Liver (tissue), 9 donors: Measurements from ENCODE around the gene OR10H5. TPM values are rescaled to one million over a fixed set of nuclear protein-coding genes. Genes with fewer than 3 reads are reported as not detected.
"Not testable (repeated sequence)": the region's sequence is repeated elsewhere in the genome, so short reads cannot be mapped to it uniquely, and the experiment has no call there.

ENCODE experiments used
- DNase-seq: peaks from one replicate; pipeline ENCODE4 v3.0.0-alpha.2; 2017; ENCODE audit warnings: low spot score
- H3K27ac ChIP-seq, 2 donors: one replicate each; pipeline ENCODE4 v1.7.0; 2013; ENCODE audit warnings: inconsistent platforms in 2 of 2, low read length in 2 of 2, control low read depth in 1 of 2, low read depth in 1 of 2, mild to moderate bottlenecking in 1 of 2
- H3K27me3 ChIP-seq, 4 donors: one replicate each; pipeline versions ENCODE4 v1.6.1 to v1.7.0; 2013; ENCODE audit warnings: low read length in 3 of 4, inconsistent platforms in 1 of 4, mild to moderate bottlenecking in 1 of 4, moderate library complexity in 1 of 4; ENCODE audit not compliant: control insufficient read depth in 4 of 4, insufficient read depth in 4 of 4
- H3K36me3 ChIP-seq, 4 donors: one replicate each; pipeline versions ENCODE4 v1.6.1 to v1.7.0; 2013; ENCODE audit warnings: low read length in 3 of 4, mild to moderate bottlenecking in 3 of 4, low read depth in 1 of 4, moderate library complexity in 1 of 4; ENCODE audit not compliant: control insufficient read depth in 4 of 4, insufficient read depth in 3 of 4
- H3K4me1 ChIP-seq, 4 donors: one replicate each; pipeline versions ENCODE4 v1.6.1 to v1.7.0; 2013; ENCODE audit warnings: low read length in 3 of 4, mild to moderate bottlenecking in 3 of 4, moderate library complexity in 1 of 4; ENCODE audit not compliant: control insufficient read depth in 4 of 4, insufficient read depth in 4 of 4
- H3K4me3 ChIP-seq, 3 donors: one replicate each; pipeline versions ENCODE4 v1.6.1 to v1.7.0; 2013; ENCODE audit warnings: low read length in 3 of 3, control low read depth in 1 of 3, low read depth in 1 of 3, mild to moderate bottlenecking in 1 of 3
- H3K9ac ChIP-seq, 2 donors: one replicate each; pipeline ENCODE4 v1.7.0; 2013; ENCODE audit warnings: low read length in 2 of 2, mild to moderate bottlenecking in 2 of 2, moderate library complexity in 2 of 2, control low read depth in 1 of 2, low read depth in 1 of 2
- H3K9me3 ChIP-seq, 4 donors: one replicate each; pipeline versions ENCODE4 v1.6.1 to v1.7.0; 2013; ENCODE audit warnings: low read length in 3 of 4; ENCODE audit not compliant: control insufficient read depth in 4 of 4
- FOXA1 ChIP-seq: IDR thresholded peaks from 2 replicates; pipeline ENCODE4 v1.6.1; 2016; ENCODE audit warnings: antibody characterized with exemption
- FOXA2 ChIP-seq: IDR thresholded peaks from 2 replicates; pipeline ENCODE4 v1.6.1; 2016; ENCODE audit warnings: antibody characterized with exemption
- GABPA ChIP-seq, 2 donors: IDR thresholded peaks in 1 of 2; conservative IDR thresholded peaks in 1 of 2; 2 replicates each; pipeline ENCODE4 v1.6.1; 2016; ENCODE audit warnings: antibody characterized with exemption in 2 of 2, mild to moderate bottlenecking in 1 of 2, moderate library complexity in 1 of 2
- MAX ChIP-seq: IDR thresholded peaks from 2 replicates; pipeline ENCODE4 v1.6.1; 2016; ENCODE audit warnings: antibody characterized with exemption
- NR2F2 ChIP-seq: IDR thresholded peaks from 2 replicates; pipeline ENCODE4 v1.6.1; 2016; ENCODE audit warnings: antibody characterized with exemption
- RAD21 ChIP-seq, 2 donors: IDR thresholded peaks; 2 replicates each; pipeline ENCODE4 v1.6.1; 2016; ENCODE audit warnings: antibody characterized with exemption in 2 of 2, mild to moderate bottlenecking in 2 of 2
- RXRA ChIP-seq, 2 donors: IDR thresholded peaks; 2 replicates each; pipeline ENCODE4 v1.6.1; 2017 to 2018; ENCODE audit warnings: antibody characterized with exemption in 2 of 2, mild to moderate bottlenecking in 1 of 2
- SP1 ChIP-seq: IDR thresholded peaks from 2 replicates; pipeline ENCODE4 v1.6.1; 2018; ENCODE audit warnings: antibody characterized with exemption, mild to moderate bottlenecking
- YY1 ChIP-seq: IDR thresholded peaks from 2 replicates; pipeline ENCODE4 v1.6.1; 2016; ENCODE audit warnings: antibody characterized with exemption, mild to moderate bottlenecking
- ZBTB33 ChIP-seq: IDR thresholded peaks from 2 replicates; pipeline ENCODE4 v1.6.1; 2016; ENCODE audit warnings: antibody characterized with exemption
- WGBS: extraction: QIAGEN DNeasy Blood & Tissue Kit; methylation state at CpG from one replicate; pipeline ENCODE4 v1.1.7; 2013; 5-methylcytosine and 5-hydroxymethylcytosine counted together
- polyA plus RNA-seq, 2 donors: library from polyadenylated mRNA; stranded (reverse) in 1 of 2; unstranded in 1 of 2; fragments of 200-250 nt in 1 of 2; fragments of >200 nt in 1 of 2; fragmentation: Nextera tagmentation in 1 of 2; extraction: Ambion mirVana in 1 of 2; gene quantifications; one replicate each; pipeline versions ENCODE4 v1.2.1 to v1.2.3, GENCODE V29; 2013 to 2015
- total RNA-seq, 2 donors: library from RNA; depleted of rRNA; stranded (reverse); fragments of >200 nt; gene quantifications; one replicate each; pipeline ENCODE4 v1.2.3, GENCODE V29; 2014
- TF ChIP-seq, protein P1 (sequence below): IDR thresholded peaks from 2 replicates; pipeline ENCODE4 v1.6.1; 2016; ENCODE audit warnings: antibody characterized with exemption, mild to moderate bottlenecking
- donor health status: healthy.
- donor health status: healthy.
- donor health status: healthy.
- donor health status: healthy.
- donor health status: healthy.

The OR10H5 gene
- total and polyA plus RNA-seq, 4 donors = not detected

- Histone ChIP-seq H3K4me1 (peaks cover 0 to 10% (median 6%) of the 10 kb centered on the region in 4 donors), H3K4me3 (peak overlapping the region; percentile 65 to 88 (median 79)), H3K27ac (peak overlapping the region; percentile 90 to 100), H3K9ac (peak overlapping the region; percentile 44 to 99)
- H3K27me3 ChIP-seq, H3K9me3 ChIP-seq, DNase-seq, H3K36me3 ChIP-seq: not testable (repeated sequence)
- 52% methylated on average over 11 of the region's 11 CpGs for WGBS
Measured at GRCh38 chr19:15835565-15836329, 48.3 kb downstream of the OR10H5 start.

DNA sequence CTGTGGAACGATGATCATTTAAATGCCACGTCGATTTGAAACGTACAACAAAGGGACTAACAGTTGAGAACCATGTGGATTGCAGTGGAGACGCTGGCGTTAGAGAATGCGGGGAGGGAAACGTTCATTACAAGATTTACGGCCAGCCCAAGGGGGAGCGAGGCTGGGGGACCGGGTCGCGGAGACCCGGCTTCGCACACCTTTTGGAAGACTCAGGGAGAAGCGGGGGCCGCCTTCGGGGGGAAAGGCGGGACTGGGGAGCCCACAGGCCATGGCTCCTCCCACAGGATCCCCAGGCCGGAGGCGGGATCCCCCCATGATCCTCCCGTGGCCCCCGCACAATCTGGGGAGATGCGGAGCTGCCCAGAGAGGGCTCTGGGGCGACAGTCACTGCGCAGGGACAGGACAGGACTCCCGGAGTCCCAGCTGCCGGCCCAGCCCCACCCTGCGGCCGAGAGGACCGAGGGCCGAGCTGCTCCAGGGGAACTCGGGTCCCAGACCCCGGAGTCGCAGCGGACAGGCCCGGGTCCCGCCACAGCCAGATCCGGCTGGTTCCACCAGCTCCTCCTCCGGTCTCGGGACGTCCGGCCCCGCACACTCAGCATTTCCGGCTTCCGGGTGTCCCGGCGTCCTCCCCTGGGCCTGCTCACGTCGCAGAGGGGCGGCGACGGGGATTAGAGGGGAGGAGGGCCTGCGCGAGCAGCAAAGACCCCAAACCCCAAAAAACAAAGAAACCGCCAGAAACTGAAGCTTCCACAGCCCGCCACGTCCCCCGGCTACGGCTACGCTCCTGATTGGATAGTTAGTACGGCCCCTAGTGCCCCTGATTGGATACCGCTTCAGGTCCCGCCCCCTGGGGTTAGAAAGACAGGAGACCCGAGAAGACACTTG lies 49.1 kb downstream of the OR10H5 start:
- DNase-seq = peak; percentile 95
- Histone ChIP-seq H3K36me3 (no peaks in the 10 kb centered on the region), H3K4me3 (peak overlapping the region; percentile 65 to 88 (median 79)), H3K4me1 (peaks cover 0 to 10% (median 6%) of the 10 kb centered on the region in 4 donors), H3K9me3 (no peaks in the 10 kb centered on the region), H3K27me3 (no peaks in the 10 kb centered on the region), H3K27ac (peak overlapping the region; percentile 90 to 100), H3K9ac (peak overlapping the region; percentile 44 to 99)
- under 1% methylated on average over 65 of the region's 65 CpGs for WGBS
- no peak for TF ChIP-seq YY1
- TF ChIP-seq RAD21 (IDR thresholded peaks at IDR 0.05) = peak in 1 of 2 donors; percentile 10
- peak; percentile 39 for TF ChIP-seq NR2F2
- TF ChIP-seq FOXA2 = no peak
- TF ChIP-seq MAX = no peak
- peak; percentile 83 to 90 for TF ChIP-seq GABPA (IDR thresholded peaks at IDR 0.05 in 1 of 2, conservative IDR thresholded peaks at IDR 0.05 in 1 of 2)
- TF ChIP-seq FOXA1 = peak; percentile 7
- TF ChIP-seq, protein P1, sequence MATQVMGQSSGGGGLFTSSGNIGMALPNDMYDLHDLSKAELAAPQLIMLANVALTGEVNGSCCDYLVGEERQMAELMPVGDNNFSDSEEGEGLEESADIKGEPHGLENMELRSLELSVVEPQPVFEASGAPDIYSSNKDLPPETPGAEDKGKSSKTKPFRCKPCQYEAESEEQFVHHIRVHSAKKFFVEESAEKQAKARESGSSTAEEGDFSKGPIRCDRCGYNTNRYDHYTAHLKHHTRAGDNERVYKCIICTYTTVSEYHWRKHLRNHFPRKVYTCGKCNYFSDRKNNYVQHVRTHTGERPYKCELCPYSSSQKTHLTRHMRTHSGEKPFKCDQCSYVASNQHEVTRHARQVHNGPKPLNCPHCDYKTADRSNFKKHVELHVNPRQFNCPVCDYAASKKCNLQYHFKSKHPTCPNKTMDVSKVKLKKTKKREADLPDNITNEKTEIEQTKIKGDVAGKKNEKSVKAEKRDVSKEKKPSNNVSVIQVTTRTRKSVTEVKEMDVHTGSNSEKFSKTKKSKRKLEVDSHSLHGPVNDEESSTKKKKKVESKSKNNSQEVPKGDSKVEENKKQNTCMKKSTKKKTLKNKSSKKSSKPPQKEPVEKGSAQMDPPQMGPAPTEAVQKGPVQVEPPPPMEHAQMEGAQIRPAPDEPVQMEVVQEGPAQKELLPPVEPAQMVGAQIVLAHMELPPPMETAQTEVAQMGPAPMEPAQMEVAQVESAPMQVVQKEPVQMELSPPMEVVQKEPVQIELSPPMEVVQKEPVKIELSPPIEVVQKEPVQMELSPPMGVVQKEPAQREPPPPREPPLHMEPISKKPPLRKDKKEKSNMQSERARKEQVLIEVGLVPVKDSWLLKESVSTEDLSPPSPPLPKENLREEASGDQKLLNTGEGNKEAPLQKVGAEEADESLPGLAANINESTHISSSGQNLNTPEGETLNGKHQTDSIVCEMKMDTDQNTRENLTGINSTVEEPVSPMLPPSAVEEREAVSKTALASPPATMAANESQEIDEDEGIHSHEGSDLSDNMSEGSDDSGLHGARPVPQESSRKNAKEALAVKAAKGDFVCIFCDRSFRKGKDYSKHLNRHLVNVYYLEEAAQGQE = peak; percentile 47
- peak in 1 of 2 donors; percentile 53 for TF ChIP-seq RXRA (IDR thresholded peaks at IDR 0.05)
- peak; percentile 89 for TF ChIP-seq SP1
- peak; percentile 52 for TF ChIP-seq ZBTB33
